IMR-90 (cell line): ENCODE measurements around the gene GORASP1.

Source experiments
- BHLHE40 ChIP-seq: fragments of 150-350 bp; IDR thresholded peaks from 2 replicates; pipeline ENCODE4 v1.6.1; 2016; ENCODE audit warnings: mild to moderate bottlenecking, low read depth, low read length
- CEBPB ChIP-seq: IDR thresholded peaks from 2 replicates; pipeline ENCODE4 v1.6.1; 2012; ENCODE audit warnings: low read depth, low read length, improper control_type of control experiment
- CHD1 ChIP-seq: IDR thresholded peaks from 2 replicates; pipeline ENCODE4 v1.6.1; 2012; ENCODE audit warnings: low read depth, low read length, improper control_type of control experiment
- CTCF ChIP-seq: conservative IDR thresholded peaks from 2 replicates; pipeline ENCODE4 v1.5.1; 2012; ENCODE audit warnings: mild to moderate bottlenecking, low read depth, low read length, improper control_type of control experiment
- FOS ChIP-seq: fragments of 150-350 bp; IDR thresholded peaks from 2 replicates; pipeline ENCODE4 v1.6.1; 2016; ENCODE audit warnings: low read depth, low read length
- MAFK ChIP-seq: IDR thresholded peaks from 2 replicates; pipeline ENCODE4 v1.6.1; 2012; ENCODE audit warnings: low read depth, low read length, improper control_type of control experiment
- MXI1 ChIP-seq: IDR thresholded peaks from 2 replicates; pipeline ENCODE4 v1.6.1; 2012; ENCODE audit warnings: low read depth, mild to moderate bottlenecking, low read length, moderate library complexity, borderline replicate concordance
- POLR2A ChIP-seq: IDR thresholded peaks from 2 replicates; pipeline ENCODE4 v1.6.1; 2012; ENCODE audit warnings: mild to moderate bottlenecking, low read depth, low read length
- RAD21 ChIP-seq: IDR thresholded peaks from 2 replicates; pipeline ENCODE4 v1.6.1; 2012; ENCODE audit warnings: low read length, improper control_type of control experiment
- RCOR1 ChIP-seq: IDR thresholded peaks from 2 replicates; pipeline ENCODE4 v1.6.1; 2012; ENCODE audit warnings: mild to moderate bottlenecking, low read length, improper control_type of control experiment; ENCODE audit not compliant: insufficient replicate concordance
- RFX5 ChIP-seq: IDR thresholded peaks from 2 replicates; pipeline ENCODE4 v1.8.0; 2012; ENCODE audit warnings: low read depth, mild to moderate bottlenecking, low read length, moderate library complexity
- USF2 ChIP-seq: fragments of 150-350 bp; IDR thresholded peaks from 2 replicates; pipeline ENCODE4 v1.6.1; 2017; ENCODE audit warnings: mild to moderate bottlenecking, antibody characterized with exemption, low read length, low read depth

DNA sequence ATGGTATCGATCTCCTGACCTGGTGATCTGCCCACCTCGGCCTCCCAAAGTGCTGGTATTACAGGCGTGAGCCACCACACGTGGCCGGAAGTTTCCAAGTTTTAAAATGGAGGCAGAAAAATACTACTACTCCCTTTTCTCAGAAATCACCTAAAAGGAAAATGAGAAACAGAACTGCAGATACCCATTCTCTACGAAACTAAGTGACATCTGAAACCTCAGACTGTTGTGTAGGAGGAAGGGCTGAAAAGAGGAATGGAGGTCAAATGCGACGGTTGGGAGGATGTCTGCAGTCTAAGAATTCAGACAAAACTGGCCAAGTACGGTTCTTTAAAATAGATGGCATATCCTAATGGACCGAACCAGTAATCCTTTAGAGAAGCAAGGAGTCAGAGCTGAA is 31.5 kb downstream of the GORASP1 start:
- no peak for TF ChIP-seq CTCF
- TF ChIP-seq RAD21, result no peak
- TF ChIP-seq RFX5, result no peak
- TF ChIP-seq MXI1, result no peak
- no peak for TF ChIP-seq POLR2A
- TF ChIP-seq CHD1, result no peak
- TF ChIP-seq MAFK, result no peak
- no peak for TF ChIP-seq RCOR1
- no peak for TF ChIP-seq USF2
- TF ChIP-seq CEBPB, result no peak
- TF ChIP-seq BHLHE40, result no peak
- TF ChIP-seq FOS, result no peak
